GM18520 (cell line): Measurements from ENCODE around the gene GPR27.

Experiments used
- ATAC-seq: cut with Tn5 transposase; IDR thresholded peaks from one replicate; pipeline ENCODE4 v1.9.1; 2021; ENCODE audit not compliant: unreplicated experiment

GPR27 gene

GRCh38 chr3:71732637-71733036 lies 21.0 kb upstream of the GPR27 start:
- ATAC-seq = no peak

GRCh38 chr3:71733319-71733718 lies 20.3 kb upstream of the GPR27 start:
- no peak for ATAC-seq

- ATAC-seq = no peak
These were observed 18.8 kb upstream of the GPR27 start for GRCh38 chr3:71734881-71735280.

- no peak for ATAC-seq
These were observed 11.0 kb upstream of the GPR27 start for GRCh38 chr3:71742621-71743020.

DNA sequence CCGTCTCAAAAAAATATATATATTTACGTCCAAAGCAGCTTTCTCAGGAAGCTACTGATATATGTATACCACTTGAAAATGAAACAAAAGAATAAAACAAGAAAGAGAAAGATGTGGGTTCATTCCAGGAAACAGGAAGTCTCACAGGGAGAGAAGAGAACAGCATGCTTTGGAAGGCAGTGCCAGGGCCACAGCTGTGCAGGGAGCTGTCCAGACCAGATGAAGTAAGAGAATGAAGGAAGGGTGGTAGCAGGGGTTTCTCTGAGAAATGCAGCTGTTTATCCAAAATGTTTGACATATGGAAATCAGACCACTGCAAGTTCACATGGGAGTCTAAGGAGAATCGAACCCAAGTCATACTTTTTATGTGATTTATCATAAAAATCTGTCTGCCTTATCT lies 8.9 kb upstream of the GPR27 start:
- no peak for ATAC-seq

GRCh38 chr3:71751602-71752001 lies 2.1 kb upstream of the GPR27 start:
- no peak for ATAC-seq

DNA sequence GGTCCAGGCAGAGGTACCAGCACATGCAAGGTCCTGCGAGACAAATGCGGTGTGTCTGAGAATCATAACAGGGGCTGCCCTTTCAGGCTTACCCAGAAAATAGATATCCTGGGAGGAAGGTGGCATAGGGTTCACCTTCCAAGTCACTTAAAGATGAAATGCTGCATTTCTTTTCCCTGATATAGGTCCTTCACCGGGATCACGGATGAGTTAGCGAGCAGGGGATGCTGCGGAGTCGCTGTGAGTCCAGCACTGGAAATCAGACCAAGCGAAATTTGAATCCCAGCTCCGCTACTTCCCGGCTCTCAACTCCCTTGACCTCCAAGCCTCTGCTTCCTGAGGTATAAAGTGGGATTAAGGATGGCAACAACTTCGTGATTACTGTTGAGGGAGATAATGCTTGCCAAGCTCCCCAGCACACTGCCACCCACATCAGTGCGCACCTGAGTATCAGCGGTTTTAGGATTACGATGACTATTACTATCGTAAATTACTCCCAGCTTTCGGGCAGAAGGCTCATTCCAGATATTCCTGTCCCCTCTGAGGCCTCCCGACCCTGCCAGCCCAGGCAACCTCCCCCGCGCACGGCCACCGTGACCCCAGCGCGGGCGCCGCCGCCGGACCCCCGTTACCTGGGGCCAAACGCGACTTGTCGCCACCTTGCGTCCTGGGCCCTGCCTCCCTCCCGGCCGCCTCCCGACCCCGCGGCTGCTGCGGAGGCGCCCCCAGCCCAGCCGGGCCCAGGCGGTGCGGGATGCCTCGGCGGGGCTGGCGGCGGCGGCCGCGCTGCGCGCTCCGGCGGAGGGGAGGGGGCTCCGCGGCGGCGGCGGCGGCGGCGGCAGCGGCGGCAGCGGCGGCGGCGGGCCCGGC lies 589 bp upstream of the GPR27 start:
- no peak for ATAC-seq

GRCh38 chr3:71754610-71755253 lies 1.1 kb downstream of the GPR27 start:
- no peak for ATAC-seq

DNA sequence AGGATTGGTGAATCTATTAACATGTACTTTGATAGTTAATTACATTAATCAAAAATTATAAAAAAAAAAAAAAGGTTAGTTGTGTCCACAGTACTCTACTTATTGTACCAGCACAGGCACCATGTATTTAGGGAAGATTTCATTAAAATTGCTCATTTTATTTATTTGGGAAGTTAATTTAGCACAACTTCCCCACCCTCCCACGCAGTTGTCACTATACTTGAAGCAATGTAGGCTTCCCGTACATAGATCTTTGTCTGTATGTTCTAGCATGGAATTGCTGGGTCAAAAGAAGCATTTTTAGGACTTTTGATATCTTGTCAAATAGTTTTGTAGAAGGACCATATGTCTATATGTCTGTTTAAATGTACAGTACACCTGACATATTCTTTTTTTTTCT lies 4.4 kb downstream of the GPR27 start:
- no peak for ATAC-seq

GRCh38 chr3:71759401-71759800 lies 5.7 kb downstream of the GPR27 start:
- ATAC-seq = no peak

GRCh38 chr3:71760140-71760539 lies 6.5 kb downstream of the GPR27 start:
- no peak for ATAC-seq

GRCh38 chr3:71763426-71763825 lies 9.8 kb downstream of the GPR27 start:
- no peak for ATAC-seq

DNA sequence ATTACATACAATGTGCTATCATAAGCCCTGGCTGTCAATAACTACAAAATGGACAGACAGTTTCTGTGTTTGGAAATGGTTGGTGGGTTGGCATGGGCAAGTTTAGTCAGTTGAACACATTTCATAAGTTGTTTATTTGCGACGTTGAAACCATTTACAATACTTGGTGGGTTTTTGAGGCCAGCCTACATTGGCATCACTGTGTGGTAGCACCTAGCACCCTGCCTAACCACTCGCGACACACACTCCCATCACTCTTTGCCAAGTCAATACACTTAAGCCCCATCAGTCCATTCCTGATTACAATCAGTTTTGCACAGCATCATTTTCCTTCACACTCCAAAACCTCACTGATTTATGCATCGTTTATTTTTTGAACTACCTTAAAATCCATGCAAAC lies 17.5 kb downstream of the GPR27 start:
- ATAC-seq = no peak

DNA sequence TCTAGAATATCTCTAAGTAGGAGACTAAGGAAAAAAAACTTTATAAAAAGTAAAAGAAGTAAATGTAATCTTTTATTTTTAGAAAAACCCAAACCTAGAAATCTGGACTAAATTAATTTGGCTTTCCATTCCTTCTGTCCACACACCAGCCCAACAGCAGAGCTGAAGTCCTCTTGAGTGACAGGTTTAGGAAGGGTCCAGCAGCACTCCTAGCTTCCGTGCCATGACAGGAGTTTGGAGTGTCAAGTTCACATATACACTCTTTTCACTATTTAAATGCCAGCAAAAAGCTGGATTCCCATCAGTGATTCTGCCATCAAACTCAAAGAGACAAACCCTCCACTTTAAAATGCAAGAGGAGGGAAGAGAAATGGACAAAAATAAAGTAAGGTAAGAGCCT lies 18.2 kb downstream of the GPR27 start:
- ATAC-seq = no peak

GRCh38 chr3:71776538-71776937 lies 22.9 kb downstream of the GPR27 start:
- ATAC-seq = no peak

GRCh38 chr3:71778353-71778752 lies 24.7 kb downstream of the GPR27 start:
- no peak for ATAC-seq

DNA sequence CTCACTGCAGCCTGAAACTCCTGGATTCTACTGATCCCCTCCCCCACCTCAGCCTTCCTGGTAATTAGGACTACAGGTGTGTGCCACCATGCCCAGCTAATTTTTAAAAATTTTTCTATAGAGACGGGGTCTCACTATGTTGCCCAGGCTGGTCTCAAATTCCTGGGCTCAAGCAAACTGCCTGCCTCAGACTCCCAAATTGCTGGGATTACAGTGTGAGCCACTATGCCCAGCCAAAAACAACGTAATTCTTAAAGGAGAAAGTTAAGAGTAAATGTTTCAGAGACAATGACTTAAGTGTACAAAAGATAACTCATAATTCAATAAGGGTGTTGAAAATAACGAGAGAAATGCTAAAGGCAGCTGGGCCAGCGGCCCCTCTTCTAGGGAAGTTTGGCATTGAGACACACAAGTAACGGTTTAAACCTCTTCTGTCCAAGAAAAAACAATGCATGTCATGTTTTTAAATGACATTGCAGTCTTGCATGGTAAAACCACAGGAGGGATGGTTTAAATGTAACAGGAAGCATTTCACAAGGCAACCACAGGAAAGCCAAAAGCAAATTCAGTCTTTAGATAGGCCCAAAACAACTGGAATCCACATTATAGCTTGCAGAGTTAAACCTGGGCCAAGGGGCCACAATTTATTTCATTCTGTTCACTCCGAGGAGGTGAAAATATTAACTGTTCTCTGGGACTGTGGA lies 26.2 kb downstream of the GPR27 start:
- no peak for ATAC-seq

GRCh38 chr3:71780430-71780829 lies 26.8 kb downstream of the GPR27 start:
- ATAC-seq = no peak

DNA sequence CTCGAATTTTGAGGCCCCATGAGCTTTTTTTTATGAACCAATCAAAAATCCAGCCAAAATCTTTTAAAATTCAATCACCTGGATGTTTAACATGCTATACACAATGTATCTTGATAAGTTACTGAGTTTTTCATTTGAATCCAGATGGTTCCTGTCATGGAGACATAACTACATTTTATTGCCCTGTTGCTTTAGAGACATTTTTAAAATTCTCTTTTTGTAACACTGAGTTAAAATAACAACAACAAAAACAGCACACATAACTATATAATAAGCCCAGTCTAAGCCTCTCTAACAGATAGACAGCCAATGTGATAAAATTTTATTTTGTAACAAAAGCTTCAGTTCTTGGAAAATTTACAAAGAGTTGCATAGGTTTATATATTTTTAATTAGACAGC lies 29.5 kb downstream of the GPR27 start:
- no peak for ATAC-seq

GRCh38 chr3:71784201-71784913 lies 30.7 kb downstream of the GPR27 start:
- no peak for ATAC-seq

DNA sequence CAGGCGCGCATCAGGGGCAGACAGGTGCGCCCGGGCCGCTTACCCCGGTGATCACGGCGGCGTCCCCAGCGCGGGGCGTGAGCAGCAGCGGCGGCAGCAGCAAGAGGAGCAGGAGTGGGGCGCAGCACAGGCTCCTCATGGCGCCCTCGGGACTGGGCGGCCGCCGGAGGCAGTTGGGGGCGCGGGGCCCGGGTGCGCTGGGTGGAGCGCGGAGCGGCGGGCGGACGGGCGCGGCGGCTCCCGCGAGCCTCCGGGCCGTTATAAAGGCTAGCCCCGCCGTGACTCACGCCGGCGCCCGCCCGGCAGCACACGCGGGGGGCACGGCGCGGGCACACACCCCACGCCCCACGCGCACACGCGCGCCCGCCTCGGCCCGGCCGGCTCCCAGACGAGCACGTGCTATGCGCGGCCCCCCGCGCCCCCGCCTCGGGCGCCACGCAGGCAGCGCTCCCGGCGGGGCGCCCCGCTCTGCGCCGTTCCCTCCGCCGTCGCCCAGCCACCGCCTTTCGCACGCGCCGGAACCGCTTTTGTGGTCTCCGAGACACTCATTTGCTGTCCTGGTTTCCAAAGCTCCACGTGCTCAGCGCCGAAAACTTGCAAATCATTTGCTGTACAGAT lies 31.4 kb downstream of the GPR27 start, which contains the start of gene PROK2:
PROK2 (minus strand) TSS at position 235 of the 618 bp plus-strand sequence; CDS start at position 139, 96 bp downstream.
- ATAC-seq = no peak
